ENCODE measurements around the gene VAV3. TPM values are rescaled to one million over a fixed set of nuclear protein-coding genes. Genes with fewer than 3 reads are reported as not detected.

VAV3 gene
- total RNA-seq, 1 experiment from 2014 or later, result not detected

- ChIA-PET CTCF (interaction anchor here (0.6 kb wide), 1 partner anchor 319 kb away, joined by 3 read pairs; no protein-coding TSS in a partner anchor), RAD21 (ENCODE audit: low non-redundant PET in 1 of 2, low total read pairs in 2 of 2, uncharacterized antibody in 2 of 2, unreplicated experiment in 2 of 2) (no interaction called here)
- intact Hi-C loops (cut with micrococcal nuclease), result no loop called here
Measured at GRCh38 chr1:107804134-107804533, 160.8 kb downstream of the VAV3 start.

GRCh38 chr1:107803579-107803978 is 161.4 kb downstream of the VAV3 start:
- no peak for DNase-seq (ENCODE audit: low read depth, low spot score)
- no peak overlapping the region for H3K4me3 ChIP-seq (replicated peaks in 1 of 2; ENCODE audit: low read depth in 1 of 2, low read length in 2 of 2)
- no TSS peak for BruUV-seq (replicated peaks)
- RAD21 ChIA-PET (ENCODE audit: low non-redundant PET in 1 of 2, low total read pairs in 2 of 2, uncharacterized antibody in 2 of 2, unreplicated experiment in 2 of 2), result no interaction called here
- CTCF ChIA-PET, result no interaction called here
- ATAC-seq, result no peak
- H3K9me3 ChIP-seq (ENCODE audit: control insufficient read depth in 1 of 2, insufficient read depth in 1 of 2, low read depth in 1 of 2, low read length in 2 of 2), result no peaks in the 10 kb centered on the region
- no peak overlapping the region for H3K27ac ChIP-seq (ENCODE audit: low read depth, low read length)
- POLR2A ChIA-PET, result no interaction called here
- H3K4me1 ChIP-seq (ENCODE audit: control insufficient read depth in 1 of 2, insufficient read depth in 2 of 2, low read length in 2 of 2), result no peaks in the 10 kb centered on the region
- H3K9ac ChIP-seq (ENCODE audit: low read length), result no peak overlapping the region
- intact Hi-C loops (cut with micrococcal nuclease), result no loop called here
- H4K20me1 ChIP-seq (ENCODE audit: insufficient read depth), result no peaks in the 10 kb centered on the region
- H2AFZ ChIP-seq (ENCODE audit: low read depth, low read length, poor library complexity, severe bottlenecking), result no peak overlapping the region
- H3K36me3 ChIP-seq (ENCODE audit: control insufficient read depth in 1 of 2, insufficient read depth in 2 of 2, low read length in 2 of 2), result no peaks in the 10 kb centered on the region
- peaks cover 7% of the 10 kb centered on the region for H3K27me3 ChIP-seq (ENCODE audit: insufficient read depth, low read length)
- H3K79me2 ChIP-seq (ENCODE audit: insufficient read depth, low read length), result no peaks in the 10 kb centered on the region
- TF ChIP-seq EZH2 (IDR thresholded peaks at IDR 0.05) (no peak), SP1 (IDR thresholded peaks at IDR 0.05; ENCODE audit: low read depth) (no peak), TCF7L2 (IDR thresholded peaks at IDR 0.05; ENCODE audit: borderline replicate concordance, extremely low read depth, insufficient read depth, insufficient read length) (no peak), ZBTB33 (IDR thresholded peaks at IDR 0.05; ENCODE audit: extremely low read depth, insufficient replicate concordance, low read length) (no peak), CEBPB (IDR thresholded peaks at IDR 0.05; ENCODE audit: low read depth) (no peak), RAD21 (IDR thresholded peaks at IDR 0.05; ENCODE audit: low read depth) (no peak), ELF1 (IDR thresholded peaks at IDR 0.05; ENCODE audit: borderline replicate concordance, low read depth) (no peak), POLR2AphosphoS5 (IDR thresholded peaks at IDR 0.05; ENCODE audit: low read depth, low read length) (no peak), POLR2A (IDR thresholded peaks at IDR 0.05; ENCODE audit: borderline replicate concordance, extremely low read depth, insufficient read depth, insufficient read length) (no peak), YY1 (IDR thresholded peaks at IDR 0.05; ENCODE audit: extremely low read depth, insufficient replicate concordance, low read depth, low read length) (no peak), ZFX (IDR thresholded peaks at IDR 0.05) (no peak), CBX3 (IDR thresholded peaks at IDR 0.05; ENCODE audit: low read depth) (no peak), JUND (IDR thresholded peaks at IDR 0.05) (no peak)
- no peaks in the 10 kb centered on the region for H3K9me2 ChIP-seq (ENCODE audit: insufficient read depth)
- no peak overlapping the region for H3K4me2 ChIP-seq (ENCODE audit: low read length)

More at GRCh38 chr1:107804134-107804533, 160.8 kb downstream of the VAV3 start:
- H3K4me3 ChIP-seq (replicated peaks in 1 of 2; ENCODE audit: low read depth in 1 of 2, low read length in 2 of 2), result no peak overlapping the region
- H3K4me1 ChIP-seq (ENCODE audit: control insufficient read depth in 1 of 2, insufficient read depth in 2 of 2, low read length in 2 of 2), result no peaks in the 10 kb centered on the region
- H3K9me3 ChIP-seq (ENCODE audit: control insufficient read depth in 1 of 2, insufficient read depth in 1 of 2, low read depth in 1 of 2, low read length in 2 of 2), result no peaks in the 10 kb centered on the region
- ATAC-seq (no peak), DNase-seq (ENCODE audit: low read depth, low spot score) (no peak)
- H3K4me2 ChIP-seq (ENCODE audit: low read length), result no peak overlapping the region
- no peaks in the 10 kb centered on the region for H3K79me2 ChIP-seq (ENCODE audit: insufficient read depth, low read length)
- TF ChIP-seq SRF (IDR thresholded peaks at IDR 0.05; ENCODE audit: low read depth), result no peak
- TF ChIP-seq ATF3 (IDR thresholded peaks at IDR 0.05), result no peak
- TF ChIP-seq SP1 (IDR thresholded peaks at IDR 0.05; ENCODE audit: low read depth), result no peak
- no peak overlapping the region for H3K9ac ChIP-seq (ENCODE audit: low read length)
- POLR2A ChIA-PET, result no interaction called here
- H4K20me1 ChIP-seq (ENCODE audit: insufficient read depth), result no peaks in the 10 kb centered on the region
- no peaks in the 10 kb centered on the region for H3K9me2 ChIP-seq (ENCODE audit: insufficient read depth)
- no peaks in the 10 kb centered on the region for H3K36me3 ChIP-seq (ENCODE audit: control insufficient read depth in 1 of 2, insufficient read depth in 2 of 2, low read length in 2 of 2)
- H3K27ac ChIP-seq (ENCODE audit: low read depth, low read length), result no peak overlapping the region
- H2AFZ ChIP-seq (ENCODE audit: low read depth, low read length, poor library complexity, severe bottlenecking), result no peak overlapping the region
- peaks cover 7% of the 10 kb centered on the region for H3K27me3 ChIP-seq (ENCODE audit: insufficient read depth, low read length)
- BruUV-seq (replicated peaks), result no TSS peak
